ENCODE data around the gene FAM20C. TPM values are rescaled to one million over a fixed set of nuclear protein-coding genes. Genes with fewer than 3 reads are reported as not detected.

The FAM20C gene
- total RNA-seq, 1 donor from 2014 or later: 10.0 TPM

DNA sequence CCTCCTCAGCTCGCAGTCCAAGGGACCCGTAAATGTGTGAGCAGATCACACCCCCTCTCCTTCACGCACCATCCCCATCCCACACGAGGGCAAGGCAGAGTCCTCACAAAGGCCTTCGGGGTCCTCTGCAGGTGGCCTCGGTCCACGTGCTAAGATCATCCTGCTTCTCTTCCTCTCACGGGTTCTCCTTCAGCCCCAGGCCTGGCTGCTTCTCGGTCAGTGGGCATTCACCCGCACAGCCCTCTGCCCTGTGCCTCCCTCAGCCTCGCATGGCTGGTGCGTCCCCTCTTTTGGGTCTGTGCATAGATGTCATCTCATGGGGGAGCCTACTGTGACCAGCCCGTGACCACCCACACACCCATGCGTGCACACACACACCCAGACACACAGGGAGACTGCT lies 80.3 kb downstream of the FAM20C start:
- Mint-ChIP-seq H3K4me1 (ENCODE audit: low read depth, unreplicated experiment) (no peaks in the 10 kb centered on the region), H3K9me3 (ENCODE audit: unreplicated experiment) (peaks cover 37% of the 10 kb centered on the region), H3K4me3 (ENCODE audit: unreplicated experiment) (no peak overlapping the region), H3K36me3 (ENCODE audit: low read depth, unreplicated experiment) (no peaks in the 10 kb centered on the region), H3K27me3 (ENCODE audit: low read depth, unreplicated experiment) (peaks cover 35% of the 10 kb centered on the region), H3K27ac (ENCODE audit: unreplicated experiment) (no peak overlapping the region)
- Histone ChIP-seq H3K27me3 (ENCODE audit: insufficient read depth, low read length) (peaks cover 3% of the 10 kb centered on the region), H3K79me2 (ENCODE audit: insufficient read depth, low read length) (no peaks in the 10 kb centered on the region), H3K4me3 (ENCODE audit: insufficient read depth, low read depth, low read length) (no peak overlapping the region), H3K4me2 (ENCODE audit: low read length) (no peak overlapping the region), H2AFZ (ENCODE audit: low read depth, low read length) (no peak overlapping the region), H3K9ac (ENCODE audit: low read length) (no peak overlapping the region), H3K4me1 (ENCODE audit: insufficient read depth, low read length) (no peaks in the 10 kb centered on the region), H4K20me1 (ENCODE audit: insufficient read depth, low read length) (no peaks in the 10 kb centered on the region), H3K27ac (ENCODE audit: low read depth, low read length) (no peak overlapping the region), H3K9me3 (ENCODE audit: insufficient read depth, low read depth, low read length) (peaks cover 5% of the 10 kb centered on the region), H3K36me3 (ENCODE audit: insufficient read depth, low read length) (no peaks in the 10 kb centered on the region)
- DNase-seq (ENCODE audit: low read depth) (no peak), FAIRE-seq (no peak)
- no peak for TF ChIP-seq CTCF (IDR thresholded peaks at IDR 0.05; ENCODE audit: insufficient read depth, low read depth, low read length)
- TF ChIP-seq EZH2 (IDR thresholded peaks at IDR 0.05; ENCODE audit: insufficient read depth, low read length): no peak

DNA sequence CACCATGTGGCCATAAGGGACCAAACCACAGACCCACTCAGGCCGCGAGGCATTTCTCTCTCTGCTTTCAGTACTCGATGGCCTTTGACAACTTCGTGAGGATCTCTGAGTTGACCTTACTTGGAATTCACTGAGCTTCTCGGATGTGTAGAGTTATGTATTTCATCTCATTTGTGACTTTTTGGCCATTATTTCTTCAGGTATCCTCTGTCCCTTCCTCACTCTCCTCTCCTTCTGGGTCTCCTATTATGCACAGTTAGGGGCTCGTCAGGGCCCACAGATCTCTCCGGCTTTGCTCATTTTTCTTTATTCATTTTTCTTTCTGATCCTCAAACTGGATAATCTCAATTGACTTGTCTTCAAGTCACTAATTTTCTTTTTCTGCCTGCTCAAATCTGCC lies 81.0 kb downstream of the FAM20C start:
- FAIRE-seq: no peak

More for the DNA sequence above, 81.0 kb downstream of the FAM20C start:
- H3K27me3 Mint-ChIP-seq (ENCODE audit: low read depth, unreplicated experiment): peaks cover 32% of the 10 kb centered on the region
- peaks cover 39% of the 10 kb centered on the region for H3K9me3 Mint-ChIP-seq (ENCODE audit: unreplicated experiment)
- H3K27ac Mint-ChIP-seq (ENCODE audit: unreplicated experiment): no peak overlapping the region
- TF ChIP-seq EZH2 (IDR thresholded peaks at IDR 0.05; ENCODE audit: insufficient read depth, low read length) (no peak), CTCF (IDR thresholded peaks at IDR 0.05; ENCODE audit: insufficient read depth, low read depth, low read length) (no peak)
- Histone ChIP-seq H3K9me3 (ENCODE audit: insufficient read depth, low read depth, low read length) (peaks cover 5% of the 10 kb centered on the region), H3K4me2 (ENCODE audit: low read length) (no peak overlapping the region), H3K36me3 (ENCODE audit: insufficient read depth, low read length) (no peaks in the 10 kb centered on the region), H3K27ac (ENCODE audit: low read depth, low read length) (no peak overlapping the region), H3K4me3 (ENCODE audit: insufficient read depth, low read depth, low read length) (no peak overlapping the region), H3K9ac (ENCODE audit: low read length) (no peak overlapping the region), H3K79me2 (ENCODE audit: insufficient read depth, low read length) (no peaks in the 10 kb centered on the region), H3K27me3 (ENCODE audit: insufficient read depth, low read length) (peaks cover 3% of the 10 kb centered on the region), H3K4me1 (ENCODE audit: insufficient read depth, low read length) (no peaks in the 10 kb centered on the region), H4K20me1 (ENCODE audit: insufficient read depth, low read length) (no peaks in the 10 kb centered on the region), H2AFZ (ENCODE audit: low read depth, low read length) (no peak overlapping the region)
- H3K36me3 Mint-ChIP-seq (ENCODE audit: low read depth, unreplicated experiment): peaks cover 4% of the 10 kb centered on the region
- no peaks in the 10 kb centered on the region for H3K4me1 Mint-ChIP-seq (ENCODE audit: low read depth, unreplicated experiment)
- DNase-seq (ENCODE audit: low read depth): no peak
- H3K4me3 Mint-ChIP-seq (ENCODE audit: unreplicated experiment): no peak overlapping the region

Measured in astrocyte (in vitro differentiated cells and primary cell).